HCT116 (cell line): ENCODE results near the gene ANGPT4. TPM values are rescaled to one million over a fixed set of nuclear protein-coding genes. Genes with fewer than 3 reads are reported as not detected.
A peak's percentile ranks its signal among the peaks of the same experiment; 100 is the strongest.

Experiments
- ATAC-seq: fragments of 200-7000 bp; cut with Tn5 transposase; 2 replicates; pipeline ENCODE4 v1.9.1; 2020; ENCODE audit warnings: mild to moderate bottlenecking, moderate library complexity
- BruUV-seq: library from RNA; stranded (reverse); fragments of 400-500 nt; replicated peaks from 2 replicates; lab custom pipeline; 2021; lab: Mats Ljungman, UMichigan
- CTCF ChIA-PET: fragments of 300-600 bp; sonication (Branson Sonifier 250); formaldehyde crosslinking; loops from one replicate; lab custom pipeline; 2021; ENCODE audit warnings: antibody characterized with exemption; lab: Charles Lee
- POLR2A ChIA-PET: fragments of 300-600, 350-600 bp; sonication (Branson Sonifier 250); formaldehyde crosslinking; loops from one replicate; lab custom pipeline; 2021; ENCODE audit warnings: antibody characterized with exemption; lab: Charles Lee
- RAD21 ChIA-PET, 2 experiments: fragments of 300-600 bp; sonication (Branson Sonifier 250); formaldehyde crosslinking; loops; one replicate each; lab custom pipeline; 2023; ENCODE audit warnings: low total read pairs in 2 of 2; ENCODE audit not compliant: uncharacterized antibody in 2 of 2, unreplicated experiment in 2 of 2, low non-redundant PET in 1 of 2; lab: Charles Lee
- DNase-seq: peaks from one replicate; pipeline ENCODE4 v3.0.0-alpha.2; 2010; ENCODE audit warnings: low read depth, low spot score
- H2AFZ ChIP-seq: fragments of 200-600 bp; shearing (Covaris generic), sonication (generic); 2 replicates; pipeline ENCODE4 v1.6.1; 2017; ENCODE audit warnings: low read depth, mixed run types, mixed read lengths, antibody characterized with exemption, low read length; ENCODE audit not compliant: poor library complexity, severe bottlenecking
- H3K27ac ChIP-seq: 2 replicates; pipeline ENCODE4 v1.5.1; 2012; ENCODE audit warnings: low read depth, low read length
- H3K27me3 ChIP-seq: fragments of 200-600 bp; sonication (generic); 2 replicates; pipeline ENCODE4 v1.6.1; 2016; ENCODE audit warnings: mixed run types, low read length, mixed read lengths; ENCODE audit not compliant: insufficient read depth
- H3K36me3 ChIP-seq, 2 experiments: fragments of 200-500 bp in 1 of 2; fragments of 200-600 bp in 1 of 2; sonication (Bioruptor generic) in 1 of 2; sonication (generic) in 1 of 2; 2 replicates each; pipeline versions ENCODE4 v1.5.1 to v1.6.1; 2014 to 2016; ENCODE audit warnings: low read length in 2 of 2, inconsistent platforms in 1 of 2, mixed read lengths in 1 of 2, mixed run types in 1 of 2; ENCODE audit not compliant: insufficient read depth in 2 of 2, control insufficient read depth in 1 of 2
- H3K4me1 ChIP-seq, 2 experiments: fragments of 200-600 bp in 1 of 2; sonication (generic) in 1 of 2; 2 replicates each; pipeline versions ENCODE4 v1.5.1 to v1.6.1; 2012 to 2017; ENCODE audit warnings: low read length in 2 of 2, inconsistent platforms in 1 of 2, mild to moderate bottlenecking in 1 of 2, mixed read lengths in 1 of 2, mixed run types in 1 of 2, moderate library complexity in 1 of 2; ENCODE audit not compliant: insufficient read depth in 2 of 2, control insufficient read depth in 1 of 2
- H3K4me2 ChIP-seq: fragments of 200-600 bp; sonication (generic); 2 replicates; pipeline ENCODE4 v1.6.1; 2017; ENCODE audit warnings: mixed run types, low read length, mixed read lengths
- H3K4me3 ChIP-seq, 2 experiments: fragments of 200-600 bp in 1 of 2; sonication (generic) in 1 of 2; replicated peaks in 1 of 2; 2 replicates each; pipeline ENCODE4 v1.5.1; 2011 to 2016; ENCODE audit warnings: low read length in 2 of 2, control low read depth in 1 of 2, low read depth in 1 of 2, mild to moderate bottlenecking in 1 of 2, mixed read lengths in 1 of 2, mixed run types in 1 of 2
- H3K79me2 ChIP-seq: fragments of 200-600 bp; sonication (generic); 2 replicates; pipeline ENCODE4 v1.6.1; 2017; ENCODE audit warnings: mild to moderate bottlenecking, mixed run types, low read length, moderate library complexity, mixed read lengths; ENCODE audit not compliant: insufficient read depth
- H3K9ac ChIP-seq: fragments of 200-600 bp; sonication (generic); 2 replicates; pipeline ENCODE4 v1.6.1; 2016; ENCODE audit warnings: low read length, mixed read lengths
- H3K9me2 ChIP-seq: fragments of 200-600 bp; sonication (generic), shearing (Covaris generic); 2 replicates; pipeline ENCODE4 v1.6.1; 2017; ENCODE audit warnings: mixed run types, mild to moderate bottlenecking, moderate library complexity; ENCODE audit not compliant: insufficient read depth
- H3K9me3 ChIP-seq, 2 experiments: fragments of 200-500 bp in 1 of 2; fragments of 200-600 bp in 1 of 2; sonication (Bioruptor generic) in 1 of 2; sonication (generic) in 1 of 2; 2 replicates each; pipeline ENCODE4 v1.6.1; 2014 to 2017; ENCODE audit warnings: low read length in 2 of 2, mixed read lengths in 2 of 2, inconsistent platforms in 1 of 2, low read depth in 1 of 2, mild to moderate bottlenecking in 1 of 2, mixed run types in 1 of 2, moderate library complexity in 1 of 2; ENCODE audit not compliant: control insufficient read depth in 1 of 2, insufficient read depth in 1 of 2
- H4K20me1 ChIP-seq: fragments of 200-600 bp; sonication (generic), shearing (Covaris generic); 2 replicates; pipeline ENCODE4 v1.6.1; 2017; ENCODE audit warnings: mixed run types, mild to moderate bottlenecking, moderate library complexity; ENCODE audit not compliant: insufficient read depth
- CBX3 ChIP-seq: IDR thresholded peaks from 2 replicates; pipeline ENCODE4 v1.6.1; 2012; ENCODE audit warnings: low read depth
- CEBPB ChIP-seq: IDR thresholded peaks from 2 replicates; pipeline ENCODE4 v1.6.1; 2012; ENCODE audit warnings: low read depth
- EGR1 ChIP-seq: IDR thresholded peaks from 2 replicates; pipeline ENCODE4 v1.6.1; 2012; ENCODE audit warnings: low read depth
- EZH2phosphoT487 ChIP-seq: fragments of 200-600 bp; IDR thresholded peaks from 2 replicates; pipeline ENCODE4 v1.6.1; 2018; ENCODE audit warnings: antibody characterized with exemption, borderline replicate concordance
- JUND ChIP-seq: IDR thresholded peaks from 2 replicates; pipeline ENCODE4 v1.6.1; 2012
- POLR2AphosphoS5 ChIP-seq: IDR thresholded peaks from 2 replicates; pipeline ENCODE4 v1.6.1; 2011; ENCODE audit warnings: mild to moderate bottlenecking, low read depth, low read length, moderate library complexity
- RAD21 ChIP-seq: IDR thresholded peaks from 2 replicates; pipeline ENCODE4 v1.6.1; 2012; ENCODE audit warnings: low read depth, mild to moderate bottlenecking
- TCF7L2 ChIP-seq: IDR thresholded peaks from 2 replicates; pipeline ENCODE4 v1.7.0; 2011; ENCODE audit warnings: borderline replicate concordance, inconsistent platforms; ENCODE audit not compliant: insufficient read depth, insufficient read length; ENCODE audit errors: extremely low read depth
- ZBTB33 ChIP-seq: IDR thresholded peaks from 2 replicates; pipeline ENCODE4 v1.6.1; 2011; ENCODE audit warnings: mild to moderate bottlenecking, low read length, moderate library complexity; ENCODE audit not compliant: insufficient replicate concordance; ENCODE audit errors: extremely low read depth
- ZFX ChIP-seq: fragments of 450-650 bp; IDR thresholded peaks from 2 replicates; pipeline ENCODE4 v1.6.1; 2017
- ZNF274 ChIP-seq: fragments of 200-500 bp; sonication (Bioruptor generic); IDR thresholded peaks from 2 replicates; pipeline ENCODE4 v1.6.1; 2014; ENCODE audit warnings: mild to moderate bottlenecking, low read depth, low read length, inconsistent platforms
- intact Hi-C: fragments of 100-400 bp; cut with micrococcal nuclease; formaldehyde crosslinking; loops from 2 replicates; pipeline ENCODE4 v1.10.0; 2022
- total RNA-seq: library from RNA; stranded (reverse); gene quantifications from one replicate; pipeline ENCODE4 v1.2.1, GENCODE V29; 2021; ENCODE audit not compliant: unreplicated experiment
- TF ChIP-seq, protein P1 (sequence below): IDR thresholded peaks from 2 replicates; pipeline ENCODE4 v1.6.1; 2012; ENCODE audit warnings: low read depth
- TF ChIP-seq, protein P2 (sequence below), 3 experiments: fragments of 200-600 bp in 1 of 3; sonication (generic) in 1 of 3; IDR thresholded peaks in 2 of 3; conservative IDR thresholded peaks in 1 of 3; 2 replicates each; pipeline ENCODE4 v1.5.1; 2012 to 2017; ENCODE audit warnings: low read depth in 2 of 3, low read length in 2 of 3, antibody characterized with exemption in 1 of 3, borderline replicate concordance in 1 of 3, control low read depth in 1 of 3, mild to moderate bottlenecking in 1 of 3, mixed read lengths in 1 of 3, mixed run types in 1 of 3, moderate library complexity in 1 of 3; ENCODE audit not compliant: insufficient read depth in 1 of 3

The ANGPT4 gene
- total RNA-seq, 1 experiment from 2014 or later: not detected

DNA sequence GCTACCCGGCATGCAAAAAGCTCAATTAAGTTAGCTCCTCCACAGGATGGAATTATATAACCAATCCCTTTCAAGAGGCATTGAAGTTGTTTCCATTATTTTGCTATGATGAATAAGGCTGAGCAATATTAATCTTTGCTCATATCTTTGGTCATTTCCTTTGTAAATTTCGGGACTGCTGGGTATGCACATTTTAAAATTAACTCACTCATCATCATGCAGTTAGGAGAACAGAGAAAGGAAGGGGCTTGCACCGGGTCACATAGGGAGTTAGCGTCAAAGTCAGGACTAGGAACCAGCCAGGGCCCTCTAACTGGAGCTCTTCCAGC is 83.0 kb downstream of the ANGPT4 start:
- DNase-seq: no peak

DNA sequence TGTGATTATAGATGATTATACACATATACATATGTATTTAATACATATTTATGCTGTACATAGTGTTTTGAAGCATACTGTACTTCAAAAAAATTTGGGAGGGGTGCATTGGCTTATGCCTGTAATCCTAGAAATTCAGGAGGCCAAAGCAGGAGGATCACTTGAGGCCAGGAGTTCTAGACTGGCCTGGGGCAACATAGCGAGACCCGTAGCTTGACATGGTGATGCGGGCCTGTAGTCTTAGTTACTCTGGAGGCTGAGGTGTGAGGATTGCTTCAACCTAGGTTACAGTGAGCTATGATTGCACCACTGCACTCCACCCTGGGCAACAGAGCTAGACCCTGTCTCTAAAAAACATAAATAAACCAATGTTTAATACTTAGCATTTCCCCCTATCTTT is 84.2 kb downstream of the ANGPT4 start:
- intact Hi-C loops: no loop called here
- BruUV-seq: no TSS peak
- TF ChIP-seq ZNF274: no peak
- no peak for TF ChIP-seq EGR1
- TF ChIP-seq ZBTB33: no peak
- TF ChIP-seq, protein P1, sequence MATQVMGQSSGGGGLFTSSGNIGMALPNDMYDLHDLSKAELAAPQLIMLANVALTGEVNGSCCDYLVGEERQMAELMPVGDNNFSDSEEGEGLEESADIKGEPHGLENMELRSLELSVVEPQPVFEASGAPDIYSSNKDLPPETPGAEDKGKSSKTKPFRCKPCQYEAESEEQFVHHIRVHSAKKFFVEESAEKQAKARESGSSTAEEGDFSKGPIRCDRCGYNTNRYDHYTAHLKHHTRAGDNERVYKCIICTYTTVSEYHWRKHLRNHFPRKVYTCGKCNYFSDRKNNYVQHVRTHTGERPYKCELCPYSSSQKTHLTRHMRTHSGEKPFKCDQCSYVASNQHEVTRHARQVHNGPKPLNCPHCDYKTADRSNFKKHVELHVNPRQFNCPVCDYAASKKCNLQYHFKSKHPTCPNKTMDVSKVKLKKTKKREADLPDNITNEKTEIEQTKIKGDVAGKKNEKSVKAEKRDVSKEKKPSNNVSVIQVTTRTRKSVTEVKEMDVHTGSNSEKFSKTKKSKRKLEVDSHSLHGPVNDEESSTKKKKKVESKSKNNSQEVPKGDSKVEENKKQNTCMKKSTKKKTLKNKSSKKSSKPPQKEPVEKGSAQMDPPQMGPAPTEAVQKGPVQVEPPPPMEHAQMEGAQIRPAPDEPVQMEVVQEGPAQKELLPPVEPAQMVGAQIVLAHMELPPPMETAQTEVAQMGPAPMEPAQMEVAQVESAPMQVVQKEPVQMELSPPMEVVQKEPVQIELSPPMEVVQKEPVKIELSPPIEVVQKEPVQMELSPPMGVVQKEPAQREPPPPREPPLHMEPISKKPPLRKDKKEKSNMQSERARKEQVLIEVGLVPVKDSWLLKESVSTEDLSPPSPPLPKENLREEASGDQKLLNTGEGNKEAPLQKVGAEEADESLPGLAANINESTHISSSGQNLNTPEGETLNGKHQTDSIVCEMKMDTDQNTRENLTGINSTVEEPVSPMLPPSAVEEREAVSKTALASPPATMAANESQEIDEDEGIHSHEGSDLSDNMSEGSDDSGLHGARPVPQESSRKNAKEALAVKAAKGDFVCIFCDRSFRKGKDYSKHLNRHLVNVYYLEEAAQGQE: no peak
- TF ChIP-seq POLR2AphosphoS5: no peak
- no peak for TF ChIP-seq ZFX
- no peak for TF ChIP-seq JUND
- no peak for TF ChIP-seq RAD21
- no peak for TF ChIP-seq EZH2phosphoT487
- TF ChIP-seq, protein P2, sequence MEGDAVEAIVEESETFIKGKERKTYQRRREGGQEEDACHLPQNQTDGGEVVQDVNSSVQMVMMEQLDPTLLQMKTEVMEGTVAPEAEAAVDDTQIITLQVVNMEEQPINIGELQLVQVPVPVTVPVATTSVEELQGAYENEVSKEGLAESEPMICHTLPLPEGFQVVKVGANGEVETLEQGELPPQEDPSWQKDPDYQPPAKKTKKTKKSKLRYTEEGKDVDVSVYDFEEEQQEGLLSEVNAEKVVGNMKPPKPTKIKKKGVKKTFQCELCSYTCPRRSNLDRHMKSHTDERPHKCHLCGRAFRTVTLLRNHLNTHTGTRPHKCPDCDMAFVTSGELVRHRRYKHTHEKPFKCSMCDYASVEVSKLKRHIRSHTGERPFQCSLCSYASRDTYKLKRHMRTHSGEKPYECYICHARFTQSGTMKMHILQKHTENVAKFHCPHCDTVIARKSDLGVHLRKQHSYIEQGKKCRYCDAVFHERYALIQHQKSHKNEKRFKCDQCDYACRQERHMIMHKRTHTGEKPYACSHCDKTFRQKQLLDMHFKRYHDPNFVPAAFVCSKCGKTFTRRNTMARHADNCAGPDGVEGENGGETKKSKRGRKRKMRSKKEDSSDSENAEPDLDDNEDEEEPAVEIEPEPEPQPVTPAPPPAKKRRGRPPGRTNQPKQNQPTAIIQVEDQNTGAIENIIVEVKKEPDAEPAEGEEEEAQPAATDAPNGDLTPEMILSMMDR (IDR thresholded peaks at IDR 0.05 in 2 of 3, conservative IDR thresholded peaks at IDR 0.05 in 1 of 3; ENCODE audit: borderline replicate concordance in 1 of 3, insufficient read depth in 1 of 3, low read depth in 2 of 3, low read length in 2 of 3): no peak
- TF ChIP-seq CEBPB: no peak
- ATAC-seq: no peak
- Histone ChIP-seq H3K9ac (no peak overlapping the region), H3K4me2 (no peak overlapping the region), H2AFZ (no peak overlapping the region), H3K4me1 (peaks cover 18 to 30% of the 10 kb centered on the region in 2 experiments), H3K79me2 (peaks cover 15% of the 10 kb centered on the region; the same call in 1 of the 2 replicates), H3K27me3 (no peaks in the 10 kb centered on the region), H4K20me1 (no peaks in the 10 kb centered on the region), H3K4me3 (no peak overlapping the region), H3K9me2 (no peaks in the 10 kb centered on the region), H3K9me3 (no peaks in the 10 kb centered on the region), H3K36me3 (no peaks in the 10 kb centered on the region), H3K27ac (no peak overlapping the region)
- ChIA-PET POLR2A (no interaction called here), CTCF (interaction anchor here (2.5 kb wide), 1 partner anchor 14 kb away, joined by 7 read pairs; no protein-coding TSS in a partner anchor), RAD21 (no interaction called here)
- no peak for DNase-seq

More for the DNA sequence above, 83.0 kb downstream of the ANGPT4 start:
- peak overlapping the region; percentile 67 for H3K9ac ChIP-seq
- no peaks in the 10 kb centered on the region for H3K9me3 ChIP-seq
- H3K79me2 ChIP-seq: peaks cover 23% of the 10 kb centered on the region
- no peaks in the 10 kb centered on the region for H3K36me3 ChIP-seq
- ChIA-PET RAD21 (interaction anchor here in 1 of 2 experiments (0.9 to 1.3 kb wide), 2 partner anchors 15 to 123 kb away, joined by 3 to 4 read pairs; no protein-coding TSS in a partner anchor), CTCF (interaction anchor here (0.6 to 1.9 kb wide), 5 partner anchors 8 to 121 kb away, joined by 3 to 15 read pairs (median 3); no protein-coding TSS in a partner anchor), POLR2A (interaction anchor here (0.7 to 0.8 kb wide), 2 partner anchors 8 to 15 kb away, joined by 3 read pairs; no protein-coding TSS in a partner anchor)
- H3K27me3 ChIP-seq: no peaks in the 10 kb centered on the region
- H3K4me1 ChIP-seq: peaks cover 18 to 37% of the 10 kb centered on the region in 2 experiments
- TSS peak; percentile 78 for BruUV-seq
- intact Hi-C loops: no loop called here
- peak overlapping the region; percentile 88 for H3K27ac ChIP-seq
- ATAC-seq: no peak
- H3K4me2 ChIP-seq: peak overlapping the region; percentile 95
- H3K4me3 ChIP-seq: peak overlapping the region; percentile 54 to 84
- H2AFZ ChIP-seq: peak overlapping the region; percentile 98
- no peaks in the 10 kb centered on the region for H4K20me1 ChIP-seq
- H3K9me2 ChIP-seq: no peaks in the 10 kb centered on the region
- TF ChIP-seq RAD21: no peak
- no peak for TF ChIP-seq CBX3
- no peak for TF ChIP-seq TCF7L2
